ENCODE data around the gene IP6K3.

IP6K3 gene

GRCh38 chr6:33742837-33743236, 3.9 kb downstream of the IP6K3 start:
- no peak overlapping the region for H3K4me3 ChIP-seq (ENCODE audit: low read depth, low read length)
- in situ Hi-C loops (cut with HindIII; ENCODE audit: low sequenced_read_pairs): no loop called here
- no peak for TF ChIP-seq CTCF (IDR thresholded peaks at IDR 0.05; ENCODE audit: low read depth, low read length)
- no peak for DNase-seq (ENCODE audit: low read depth, low spot score)

- in situ Hi-C loops (cut with HindIII; ENCODE audit: low sequenced_read_pairs): no loop called here
- no peak for TF ChIP-seq CTCF (IDR thresholded peaks at IDR 0.05; ENCODE audit: low read depth, low read length)
Observed at GRCh38 chr6:33742092-33742491, 4.6 kb downstream of the IP6K3 start.

GRCh38 chr6:33740794-33741193, 5.9 kb downstream of the IP6K3 start:
- in situ Hi-C loops (cut with HindIII; ENCODE audit: low sequenced_read_pairs): no loop called here
- TF ChIP-seq CTCF (IDR thresholded peaks at IDR 0.05; ENCODE audit: low read depth, low read length): no peak
- no peak for DNase-seq (ENCODE audit: low read depth, low spot score)

More at GRCh38 chr6:33742092-33742491, 4.6 kb downstream of the IP6K3 start:
- DNase-seq (ENCODE audit: low read depth, low spot score): no peak
- no peak overlapping the region for H3K4me3 ChIP-seq (ENCODE audit: low read depth, low read length)

GRCh38 chr6:33740204-33740608, 6.5 kb downstream of the IP6K3 start:
- in situ Hi-C loops (cut with HindIII; ENCODE audit: low sequenced_read_pairs): no loop called here
- DNase-seq (ENCODE audit: low read depth, low spot score): no peak
- no peak for TF ChIP-seq CTCF (IDR thresholded peaks at IDR 0.05; ENCODE audit: low read depth, low read length)
- H3K4me3 ChIP-seq (ENCODE audit: low read depth, low read length): no peak overlapping the region

More at GRCh38 chr6:33740794-33741193, 5.9 kb downstream of the IP6K3 start:
- H3K4me3 ChIP-seq (ENCODE audit: low read depth, low read length): no peak overlapping the region

- no peak for TF ChIP-seq CTCF (IDR thresholded peaks at IDR 0.05; ENCODE audit: low read depth, low read length)
- in situ Hi-C loops (cut with HindIII; ENCODE audit: low sequenced_read_pairs): no loop called here
- no peak for DNase-seq (ENCODE audit: low read depth, low spot score)
- no peak overlapping the region for H3K4me3 ChIP-seq (ENCODE audit: low read depth, low read length)
Observed at GRCh38 chr6:33739571-33739970, 7.1 kb downstream of the IP6K3 start.

GRCh38 chr6:33738879-33739278, 7.8 kb downstream of the IP6K3 start:
- in situ Hi-C loops (cut with HindIII; ENCODE audit: low sequenced_read_pairs): no loop called here
- no peak for DNase-seq (ENCODE audit: low read depth, low spot score)
- H3K4me3 ChIP-seq (ENCODE audit: low read depth, low read length): no peak overlapping the region
- TF ChIP-seq CTCF (IDR thresholded peaks at IDR 0.05; ENCODE audit: low read depth, low read length): no peak

- no peak overlapping the region for H3K4me3 ChIP-seq (ENCODE audit: low read depth, low read length)
- no peak for TF ChIP-seq CTCF (IDR thresholded peaks at IDR 0.05; ENCODE audit: low read depth, low read length)
- in situ Hi-C loops (cut with HindIII; ENCODE audit: low sequenced_read_pairs): no loop called here
- DNase-seq (ENCODE audit: low read depth, low spot score): no peak
Observed at GRCh38 chr6:33738153-33738552, 8.6 kb downstream of the IP6K3 start.
